Body of pancreas (tissue), 4 donors: ENCODE data around the gene USP5. TPM values are rescaled to one million over a fixed set of nuclear protein-coding genes. Genes with fewer than 3 reads are reported as not detected.
"Not testable (repeated sequence)": the region's sequence is repeated elsewhere in the genome, so short reads cannot be mapped to it uniquely, and the experiment has no call there.

Experiments used
- ATAC-seq: fragments of 150-250 bp; one replicate; pipeline ENCODE4 v1.9.1; 2016
- DNase-seq, 4 donors: peaks; one replicate each; pipeline ENCODE4 v3.0.0-alpha.2; 2019
- H3K27ac ChIP-seq, 4 donors: fragments of 200-600 bp; sonication (generic); 1 replicate in 3 of 4; 2 replicates in 1 of 4; pipeline versions ENCODE4 v1.5.1 to v1.6.1; 2016 to 2019; ENCODE audit warnings: mild to moderate bottlenecking in 1 of 4, mixed read lengths in 1 of 4, moderate library complexity in 1 of 4
- H3K27me3 ChIP-seq, 2 donors: fragments of 200-600 bp; sonication (generic); one replicate each; pipeline ENCODE4 v1.6.0; 2016; ENCODE audit warnings: mild to moderate bottlenecking in 1 of 2
- H3K36me3 ChIP-seq, 2 donors: fragments of 200-600 bp; sonication (generic); replicated peaks in 1 of 2; 2 replicates each; pipeline ENCODE4 v1.5.1; 2016; ENCODE audit warnings: low read depth in 2 of 2; ENCODE audit not compliant: insufficient read depth in 1 of 2
- H3K4me1 ChIP-seq: fragments of 200-600 bp; sonication (generic); one replicate; pipeline ENCODE4 v1.6.0; 2016
- H3K4me3 ChIP-seq, 2 donors: fragments of 200-600 bp; sonication (generic); 1 replicate in 1 of 2; 2 replicates in 1 of 2; pipeline ENCODE4 v1.5.1; 2016 to 2019
- H3K9me3 ChIP-seq, 3 donors: fragments of 200-600 bp; sonication (generic); 1 replicate in 2 of 3; 2 replicates in 1 of 3; pipeline ENCODE4 v1.5.1; 2016
- CTCF ChIP-seq, 7 experiments: fragments of 450-650 bp in 4 of 7; fragments of 200-600 bp in 3 of 7; sonication (generic) in 3 of 7; IDR thresholded peaks; one replicate each; pipeline ENCODE4 v1.5.1; 2016 to 2019; ENCODE audit warnings: antibody characterized with exemption in 7 of 7
- POLR2A ChIP-seq, 3 donors: fragments of 450-650 bp; IDR thresholded peaks; one replicate each; pipeline ENCODE4 v1.6.1; 2016; ENCODE audit warnings: antibody characterized with exemption in 3 of 3, mild to moderate bottlenecking in 2 of 3
- WGBS, 2 donors: methylation state at CpG; one replicate each; pipeline ENCODE4 v1.1.5; 2017; 5-methylcytosine and 5-hydroxymethylcytosine counted together
- intact Hi-C: fragments of 100-400 bp; cut with DNase I; formaldehyde crosslinking; loops from one replicate; pipeline ENCODE4 v1.15.1; 2023
- total RNA-seq, 2 donors: library from RNA; depleted of rRNA; stranded (reverse); fragments of >200 nt; gene quantifications; one replicate each; pipeline ENCODE4 v1.1.0, GENCODE V29; 2016

Gene USP5
- total RNA-seq, 2 donors from 2014 or later: 18.2 to 60.6 TPM

- 74 to 84% methylated on average over 22 of the region's 22 CpGs for WGBS, 2 donors
- H3K4me3 ChIP-seq: no peak overlapping the region
- H3K4me1 ChIP-seq: peaks cover 8% of the 10 kb centered on the region
- no peaks in the 10 kb centered on the region for H3K36me3 ChIP-seq
- intact Hi-C loops: no loop called here
- no peak for DNase-seq
- no peak for TF ChIP-seq POLR2A (IDR thresholded peaks at IDR 0.05)
- no peak for TF ChIP-seq CTCF (IDR thresholded peaks at IDR 0.05)
- H3K27me3 ChIP-seq: no peaks in the 10 kb centered on the region
- no peak overlapping the region for H3K27ac ChIP-seq
- H3K9me3 ChIP-seq: no peaks in the 10 kb centered on the region
- no peak for ATAC-seq
Observed at GRCh38 chr12:6884539-6884938, 32.6 kb downstream of the USP5 start.

- intact Hi-C loops, DNase-seq, H3K36me3 ChIP-seq, H3K27ac ChIP-seq, H3K9me3 ChIP-seq, H3K4me1 ChIP-seq, H3K4me3 ChIP-seq, ATAC-seq, H3K27me3 ChIP-seq: not testable (repeated sequence)
- WGBS, 2 donors: 56 to 72% methylated on average over 11 to 13 of the region's 15 CpGs
Observed at GRCh38 chr12:6886206-6886999, 34.5 kb downstream of the USP5 start.

GRCh38 chr12:6887460-6887859 is 35.5 kb downstream of the USP5 start:
- no peak for ATAC-seq
- Histone ChIP-seq H3K27ac (no peak overlapping the region), H3K36me3 (no peaks in the 10 kb centered on the region), H3K4me3 (no peak overlapping the region), H3K27me3 (no peaks in the 10 kb centered on the region), H3K4me1 (peaks cover 10% of the 10 kb centered on the region), H3K9me3 (no peaks in the 10 kb centered on the region)
- DNase-seq: no peak
- WGBS, 2 donors: 74 to 82% methylated on average over 8 of the region's 8 CpGs
- TF ChIP-seq CTCF (IDR thresholded peaks at IDR 0.05): no peak
- no peak for TF ChIP-seq POLR2A (IDR thresholded peaks at IDR 0.05)
- intact Hi-C loops: no loop called here

- TF ChIP-seq CTCF (IDR thresholded peaks at IDR 0.05) (no peak), POLR2A (IDR thresholded peaks at IDR 0.05) (no peak)
- H3K4me1 ChIP-seq: peaks cover 10% of the 10 kb centered on the region
- H3K27me3 ChIP-seq: no peaks in the 10 kb centered on the region
- intact Hi-C loops: no loop called here
- ATAC-seq (no peak), DNase-seq (no peak)
- no peaks in the 10 kb centered on the region for H3K36me3 ChIP-seq
- WGBS, 2 donors: 78 to 85% methylated on average over 2 of the region's 2 CpGs
- no peaks in the 10 kb centered on the region for H3K9me3 ChIP-seq
- H3K4me3 ChIP-seq: no peak overlapping the region
- H3K27ac ChIP-seq: no peak overlapping the region
Observed at GRCh38 chr12:6888360-6888759, 36.4 kb downstream of the USP5 start.

- WGBS, 2 donors: 56 to 58% methylated on average over 7 of the region's 7 CpGs
- H3K4me1 ChIP-seq, H3K36me3 ChIP-seq, H3K27ac ChIP-seq, ATAC-seq, H3K4me3 ChIP-seq, DNase-seq, H3K9me3 ChIP-seq, intact Hi-C loops, H3K27me3 ChIP-seq: not testable (repeated sequence)
Observed at GRCh38 chr12:6888794-6889193, 36.8 kb downstream of the USP5 start.

GRCh38 chr12:6889775-6890573 is 38.0 kb downstream of the USP5 start:
- H3K27ac ChIP-seq: peak overlapping the region in 2 of 4 donors; percentile 86 to 95
- ATAC-seq, H3K27me3 ChIP-seq, intact Hi-C loops, H3K4me1 ChIP-seq, H3K9me3 ChIP-seq, H3K36me3 ChIP-seq, DNase-seq, H3K4me3 ChIP-seq: not testable (repeated sequence)
- 82 to 91% methylated on average over 17 to 21 of the region's 21 CpGs for WGBS, 2 donors
